Inflammatory macrophage treated with lipopolysaccharide for 4 hours (primary cell): ENCODE measurements around the gene FAM222B.
A peak's percentile ranks its signal among the peaks of the same experiment; 100 is the strongest.

Experiments
- DNase-seq: peaks from one replicate; pipeline ENCODE4 v3.0.0-alpha.2; 2020

Gene FAM222B

GRCh38 chr17:28710861-28711722, 131.5 kb downstream of the FAM222B start:
- DNase-seq: peak; percentile 77

GRCh38 chr17:28707339-28707720, 135.3 kb downstream of the FAM222B start:
- no peak for DNase-seq

DNA sequence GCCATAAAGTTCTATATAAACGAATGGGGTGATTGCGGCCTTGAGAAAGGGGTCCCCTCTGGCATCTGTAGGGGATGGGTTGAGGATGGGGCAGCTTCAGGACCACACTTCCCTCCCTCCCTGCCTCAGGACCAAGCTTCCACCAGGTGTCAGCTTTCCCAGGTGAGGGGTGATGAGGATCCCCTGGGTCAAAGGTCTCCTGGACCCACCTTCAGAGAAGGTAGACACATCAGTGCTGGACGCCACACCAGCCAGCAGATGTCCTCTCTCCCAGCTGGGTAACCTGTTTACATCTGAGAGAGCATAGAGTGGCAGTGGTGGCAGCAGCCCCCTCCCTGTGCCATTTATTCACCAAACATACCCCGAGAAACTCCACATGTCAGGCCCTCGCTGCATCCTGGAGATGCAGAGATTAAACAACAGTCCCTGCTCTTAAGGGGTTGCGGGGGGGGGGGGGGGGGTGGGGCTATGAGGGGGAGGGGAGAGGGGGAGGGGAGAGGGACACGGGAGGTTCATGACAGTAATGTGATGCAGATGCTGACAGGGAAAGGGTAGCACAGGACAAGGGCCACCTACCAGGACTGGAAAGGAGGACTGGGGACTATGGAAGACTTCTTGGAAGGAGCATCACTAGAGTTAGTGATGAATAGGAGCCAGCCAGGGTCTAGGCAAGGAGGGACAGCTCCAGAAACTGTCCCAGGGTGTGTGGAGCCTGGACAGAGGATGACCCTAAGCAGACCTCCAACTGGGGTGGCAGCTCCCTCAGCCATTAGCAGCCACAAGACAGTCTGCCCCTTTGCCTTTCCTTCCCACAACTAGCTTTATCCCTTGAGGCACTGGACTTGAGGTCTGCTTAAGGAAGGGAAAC, 135.9 kb downstream of the FAM222B start:
- DNase-seq: no peak
